D721Med (cell line): ENCODE measurements around the gene TACR2.

Experiments used
- DNase-seq: peaks from one replicate; pipeline ENCODE4 v3.0.0; 2011; ENCODE audit warnings: low spot score; ENCODE audit not compliant: insufficient read length
- FAIRE-seq: peaks from 2 replicates; lab custom pipeline; 2011; peaks lifted over from hg19 to GRCh38; lab: Jason Lieb, UNC
- CTCF ChIP-seq: IDR thresholded peaks from 2 replicates; pipeline ENCODE4 v1.5.1; 2012; ENCODE audit warnings: mild to moderate bottlenecking, control low read depth; ENCODE audit not compliant: insufficient read depth; ENCODE audit errors: missing control alignments

The TACR2 gene

DNA sequence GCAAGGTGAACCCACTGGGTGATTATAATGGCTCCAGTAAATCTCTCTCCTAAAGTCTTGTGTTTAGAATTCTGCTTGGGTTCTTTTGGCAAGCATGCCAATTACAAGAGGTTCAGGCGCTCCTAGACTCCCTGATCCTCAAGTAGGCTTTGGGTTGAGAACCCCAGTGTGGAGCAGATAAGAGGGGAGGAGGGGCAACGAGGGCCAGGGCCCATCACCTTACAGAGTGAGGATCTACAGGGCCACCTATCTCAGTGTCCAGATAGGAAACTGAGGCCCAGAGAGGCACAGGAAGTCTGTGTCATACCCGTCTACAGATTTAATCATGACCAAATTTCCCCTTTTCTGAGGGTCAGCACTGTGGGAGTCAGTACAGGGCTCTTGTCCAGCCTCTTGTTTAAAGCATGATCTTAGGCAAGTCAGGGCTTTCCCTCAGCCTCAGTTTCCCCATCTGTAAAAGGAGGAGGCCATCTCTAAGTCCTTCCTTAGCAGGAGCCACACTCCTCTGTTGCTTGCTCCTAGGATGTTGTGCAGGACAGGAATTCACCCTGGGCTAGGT, 4.4 kb downstream of the TACR2 start:
- no peak for FAIRE-seq
- TF ChIP-seq CTCF = no peak
- no peak for DNase-seq

GRCh38 chr10:69411476-69411875, 5.2 kb downstream of the TACR2 start:
- TF ChIP-seq CTCF = no peak
- FAIRE-seq (no peak), DNase-seq (no peak)

- no peak for TF ChIP-seq CTCF
- FAIRE-seq = no peak
- no peak for DNase-seq
These were observed 6.2 kb downstream of the TACR2 start for GRCh38 chr10:69410487-69410886.

DNA sequence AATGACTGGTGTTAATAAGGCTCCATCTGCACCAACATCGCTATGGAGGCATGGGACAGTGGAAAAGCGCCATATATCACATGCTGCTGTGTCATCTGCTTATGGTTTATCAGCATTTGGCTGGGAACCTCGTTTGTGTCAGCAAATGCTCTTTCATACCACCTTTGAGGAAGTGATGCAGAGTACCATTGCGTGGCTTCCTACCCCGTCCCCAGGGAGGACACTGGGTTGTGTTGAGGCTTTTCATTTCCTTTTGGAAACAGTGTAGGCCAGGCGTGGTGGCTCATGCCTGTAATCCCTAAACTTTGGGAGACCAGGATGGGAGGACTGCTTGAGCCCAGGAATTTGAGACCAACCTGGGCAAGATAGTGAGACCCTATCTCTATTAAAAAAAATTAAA, 6.8 kb downstream of the TACR2 start:
- FAIRE-seq (no peak), DNase-seq (no peak)
- TF ChIP-seq CTCF = no peak

DNA sequence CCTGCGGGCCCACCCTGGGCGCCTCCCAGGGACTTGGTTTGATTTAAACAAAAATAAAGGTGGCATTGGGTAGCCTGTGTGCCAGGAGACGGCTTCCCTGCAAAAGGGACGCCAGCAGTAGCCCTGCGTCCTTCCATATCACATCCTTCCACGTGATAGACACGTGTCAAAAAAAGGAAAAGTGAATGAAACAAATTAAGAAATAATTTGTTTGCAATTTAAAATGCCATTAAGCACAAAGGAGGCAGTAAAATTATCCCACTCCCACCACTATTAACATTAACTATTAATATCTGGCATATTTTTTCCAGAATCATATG, 7.6 kb downstream of the TACR2 start:
- FAIRE-seq = no peak
- DNase-seq = no peak
- TF ChIP-seq CTCF = no peak

DNA sequence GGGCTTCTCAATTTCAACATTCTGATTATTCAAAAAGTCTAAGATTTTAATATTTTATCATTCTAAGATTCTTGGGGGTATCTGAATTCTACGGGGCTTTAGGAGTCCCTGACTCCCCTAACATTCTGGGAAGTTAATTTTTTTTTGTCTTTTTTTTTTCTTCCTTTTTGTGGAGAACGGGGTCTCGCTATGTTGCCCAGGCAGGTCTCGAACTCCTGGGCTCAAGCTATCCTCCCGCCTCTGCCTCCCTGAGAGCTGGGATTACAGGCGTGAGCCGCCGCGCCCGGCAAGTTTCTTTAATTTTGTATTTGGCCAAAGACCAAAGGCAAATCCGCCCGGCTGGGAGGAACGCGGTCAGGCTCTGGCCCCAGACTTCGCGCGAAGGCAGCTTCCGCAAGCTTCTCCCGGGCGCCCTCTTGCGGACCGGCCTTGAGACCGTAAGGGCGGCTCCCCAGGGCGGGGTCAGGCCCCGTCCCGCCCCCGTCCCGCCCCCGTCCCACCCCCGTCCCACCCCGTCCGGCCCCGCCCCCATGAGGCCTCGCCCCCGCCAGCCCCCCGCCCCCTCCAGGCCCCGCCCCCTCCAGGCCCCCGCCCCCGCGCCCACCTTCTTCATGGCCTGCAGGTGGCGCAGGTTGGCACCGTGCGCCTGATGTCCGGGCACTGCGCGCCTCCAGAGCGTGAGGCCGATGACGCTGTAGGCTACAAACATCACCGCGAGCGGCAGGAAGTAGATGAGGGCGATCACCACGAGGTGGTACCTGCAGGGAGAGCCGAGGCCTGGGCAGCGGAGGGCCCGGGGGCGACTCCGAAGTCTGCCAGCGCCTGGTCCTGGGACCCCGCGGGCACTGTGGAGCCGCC, 8.2 kb downstream of the TACR2 start:
- DNase-seq (peak; percentile 74), FAIRE-seq (no peak)
- peak; percentile 44 for TF ChIP-seq CTCF
